ENCODE measurements around the gene ILF3. TPM values are rescaled to one million over a fixed set of nuclear protein-coding genes. Genes with fewer than 3 reads are reported as not detected.

The ILF3 gene
- polyA plus RNA-seq, 3 donors, result 34.4 to 189 (median 48.1) TPM

GRCh38 chr19:10690341-10690781, 36.2 kb downstream of the ILF3 start:
- H2AFZ ChIP-seq (ENCODE audit: insufficient read depth, low read depth, low read length, poor library complexity, severe bottlenecking), result no peak overlapping the region
- Mint-ChIP-seq H3K27ac (peak overlapping the region in 1 of 7 donors; percentile 14), H3K36me3 (peaks cover 61 to 65% of the 10 kb centered on the region in 2 donors), H3K4me3 (no peak overlapping the region), H3K27me3 (ENCODE audit: low read depth in 3 of 3) (peaks cover 0 to 4% (median 0%) of the 10 kb centered on the region in 3 donors), H3K4me1 (peaks cover 9% of the 10 kb centered on the region), H3K9me3 (no peaks in the 10 kb centered on the region)
- H3K36me3 ChIP-seq (replicated peaks in 1 of 2; ENCODE audit: control insufficient read depth in 1 of 2, insufficient read depth in 2 of 2, low read length in 2 of 2), result peaks cover 70 to 73% of the 10 kb centered on the region in 2 donors
- H3K27me3 ChIP-seq (ENCODE audit: control insufficient read depth in 2 of 2, insufficient read depth in 2 of 2, low read length in 2 of 2), result no peaks in the 10 kb centered on the region
- H3K27ac ChIP-seq (ENCODE audit: low read depth in 1 of 2, low read length in 2 of 2), result no peak overlapping the region
- no peak overlapping the region for H3K9ac ChIP-seq (ENCODE audit: insufficient read depth, low read length, poor library complexity, severe bottlenecking)
- no peak for TF ChIP-seq CTCF (IDR thresholded peaks at IDR 0.05)
- H4K20me1 ChIP-seq (ENCODE audit: insufficient read depth, low read length), result peaks cover 63% of the 10 kb centered on the region
- peaks cover 7% of the 10 kb centered on the region for H3K79me2 ChIP-seq (ENCODE audit: insufficient read depth, low read length)
- no peaks in the 10 kb centered on the region for H3K9me3 ChIP-seq (replicated peaks in 1 of 2; ENCODE audit: control insufficient read depth in 1 of 2, insufficient read depth in 1 of 2, low read length in 2 of 2)
- H3K4me2 ChIP-seq (replicated peaks; ENCODE audit: extremely low read depth, low read length, poor library complexity, severe bottlenecking), result no peak overlapping the region
- 71% methylated on average over 7 of the region's 7 CpGs for WGBS (ENCODE audit: insufficient coverage)
- H3K4me1 ChIP-seq (ENCODE audit: control insufficient read depth in 1 of 2, insufficient read depth in 2 of 2, low read length in 2 of 2), result peaks cover 7 to 9% of the 10 kb centered on the region in 2 donors
- no peak for DNase-seq
- intact Hi-C loops (cut with micrococcal nuclease), result loop anchor here in 1 of 2 donors (10.0 kb wide), 1 partner anchor 186 kb away; the partner anchor contains the start of gene KEAP1
- no peak overlapping the region for H3K4me3 ChIP-seq (replicated peaks in 1 of 3; ENCODE audit: low read depth in 2 of 3, low read length in 3 of 3)

- H3K36me3 ChIP-seq (replicated peaks in 1 of 2; ENCODE audit: control insufficient read depth in 1 of 2, insufficient read depth in 2 of 2, low read length in 2 of 2), result peaks cover 61 to 63% of the 10 kb centered on the region in 2 donors
- H3K4me3 ChIP-seq (replicated peaks in 1 of 3; ENCODE audit: low read depth in 2 of 3, low read length in 3 of 3), result no peak overlapping the region
- Mint-ChIP-seq H3K27ac (peak overlapping the region in 2 of 7 donors; percentile 13 to 83), H3K9me3 (no peaks in the 10 kb centered on the region), H3K36me3 (peaks cover 54 to 57% of the 10 kb centered on the region in 2 donors), H3K4me3 (no peak overlapping the region), H3K27me3 (ENCODE audit: low read depth in 3 of 3) (peaks cover 3 to 4% (median 4%) of the 10 kb centered on the region in 3 donors), H3K4me1 (peaks cover 16% of the 10 kb centered on the region)
- H3K79me2 ChIP-seq (ENCODE audit: insufficient read depth, low read length), result peaks cover under 1% of the 10 kb centered on the region
- H3K4me2 ChIP-seq (replicated peaks; ENCODE audit: extremely low read depth, low read length, poor library complexity, severe bottlenecking), result no peak overlapping the region
- no peak for TF ChIP-seq CTCF (IDR thresholded peaks at IDR 0.05)
- intact Hi-C loops (cut with micrococcal nuclease), result loop anchor here in 1 of 2 donors (10.0 kb wide), 1 partner anchor 187 kb away; the partner anchor contains the start of gene KEAP1
- H3K27me3 ChIP-seq (ENCODE audit: control insufficient read depth in 2 of 2, insufficient read depth in 2 of 2, low read length in 2 of 2), result no peaks in the 10 kb centered on the region
- peaks cover 65% of the 10 kb centered on the region for H4K20me1 ChIP-seq (ENCODE audit: insufficient read depth, low read length)
- no peak overlapping the region for H3K9ac ChIP-seq (ENCODE audit: insufficient read depth, low read length, poor library complexity, severe bottlenecking)
- no peak overlapping the region for H3K27ac ChIP-seq (ENCODE audit: low read depth in 1 of 2, low read length in 2 of 2)
- H3K4me1 ChIP-seq (ENCODE audit: control insufficient read depth in 1 of 2, insufficient read depth in 2 of 2, low read length in 2 of 2), result peaks cover 10 to 16% of the 10 kb centered on the region in 2 donors
- no peak overlapping the region for H2AFZ ChIP-seq (ENCODE audit: insufficient read depth, low read depth, low read length, poor library complexity, severe bottlenecking)
- DNase-seq, result no peak
- 91% methylated on average over 23 of the region's 23 CpGs for WGBS (ENCODE audit: insufficient coverage)
- H3K9me3 ChIP-seq (replicated peaks in 1 of 2; ENCODE audit: control insufficient read depth in 1 of 2, insufficient read depth in 1 of 2, low read length in 2 of 2), result no peaks in the 10 kb centered on the region
These were observed 37.2 kb downstream of the ILF3 start for GRCh38 chr19:10691178-10691881.
